GM12872 (cell line): ENCODE results near the gene EPSTI1.

Experiments used
- CTCF ChIP-seq: IDR thresholded peaks from 3 replicates; pipeline ENCODE4 v1.5.1; 2011; ENCODE audit warnings: low read depth, mild to moderate bottlenecking, low read length, moderate library complexity; ENCODE audit not compliant: insufficient read depth

Gene EPSTI1

GRCh38 chr13:42855410-42855809, 136.6 kb downstream of the EPSTI1 start:
- no peak for TF ChIP-seq CTCF

- no peak for TF ChIP-seq CTCF
Observed at GRCh38 chr13:42852136-42852535, 139.9 kb downstream of the EPSTI1 start.

DNA sequence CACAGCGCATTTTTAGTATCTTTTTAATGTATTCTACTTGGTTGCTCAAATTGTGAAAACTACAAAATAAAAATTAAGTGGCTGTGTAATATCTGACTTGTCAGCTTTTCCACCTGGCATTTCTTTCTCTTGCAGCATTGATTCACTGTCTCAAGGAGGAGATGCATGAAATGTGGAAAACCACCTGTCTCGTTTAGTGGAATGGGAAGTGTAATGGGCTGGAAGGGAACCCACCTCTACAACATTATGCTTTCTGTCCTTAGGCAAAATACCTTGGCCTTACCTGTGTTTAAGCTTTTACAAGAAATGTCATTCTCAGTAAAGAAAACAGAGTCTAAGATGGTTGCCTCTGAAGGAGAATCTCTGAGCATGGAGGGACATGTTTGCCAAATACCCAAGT, 142.8 kb downstream of the EPSTI1 start:
- no peak for TF ChIP-seq CTCF

GRCh38 chr13:42847891-42848663, 144.0 kb downstream of the EPSTI1 start:
- TF ChIP-seq CTCF = no peak

- TF ChIP-seq CTCF = peak; percentile 27; the same call in 2 of the 3 replicates
Observed at GRCh38 chr13:42836930-42837690, 154.9 kb downstream of the EPSTI1 start.
